Heart left ventricle (tissue), 13 donors: Measurements from ENCODE around the gene OR52E2.
"Not testable (repeated sequence)": the region's sequence is repeated elsewhere in the genome, so short reads cannot be mapped to it uniquely, and the experiment has no call there.

ENCODE experiments used
- CTCF ChIP-seq, 12 donors: fragments of 200-600 bp; sonication (generic) in 4 of 12; IDR thresholded peaks; one replicate each; pipeline versions ENCODE4 v1.5.0 to v1.8.0; 2018 to 2022; ENCODE audit warnings: antibody characterized with exemption in 12 of 12, mild to moderate bottlenecking in 5 of 12
- POLR2A ChIP-seq, 2 donors: fragments of 450-650 bp; IDR thresholded peaks; one replicate each; pipeline ENCODE4 v1.6.1; 2017; ENCODE audit warnings: antibody characterized with exemption in 2 of 2, mild to moderate bottlenecking in 2 of 2, moderate library complexity in 2 of 2
- donor health status: ischemic (EF 13 %, LVEDD 7.1; RV severe dilation, severe dysfunction).
- donor health status: DM: no; HTN: yes; CAD: no.
- donor health status: DM: no; HTN: no; CAD: no.
- donor health status: ischemic (EF 25% LVEDD 6.9; RV normal size, moderate dysfunction).
- donor health status: ischemic (EF 25% LVEDD 5.7; RV mildly dilated, moderate dysfunction).
- donor health status: ischemic (EF 35%, LVEDD 5.7; RV mildly dilated, moderate dysfunction).
- donor health status: nonischemic (EF 11% LVEDD 7.7; RV severe dilation, severe dysfunction).
- donor health status: DM: yes; HTN: yes; CAD: no.
- donor health status: PGD.
- donor health status: ischemic (EF 29% LVEDD 5.4; RV normal size, mild dysfunction).
- donor health status: nonischemic (EF 23%, LVEDD 6.1; RV moderate dilation, normal function).

GRCh38 chr11:5058679-5059078 is 748 bp downstream of the OR52E2 start:
- not testable (repeated sequence) for TF ChIP-seq POLR2A, CTCF (IDR thresholded peaks at IDR 0.05)
